Anterior cingulate cortex (tissue), 58 donors: Measurements from ENCODE around the gene LBHD1.
"Not testable (repeated sequence)": the region's sequence is repeated elsewhere in the genome, so short reads cannot be mapped to it uniquely, and the experiment has no call there.

Experiments used
- DNase-seq, 58 donors: peaks; one replicate each; lab custom pipeline; 2025; lab: John Stamatoyannopoulos, UW

LBHD1 gene

GRCh38 chr11:62671608-62672389 lies at the start of gene LBHD1, which contains the start of gene UQCC3:
Gene LBHD1 (minus strand): TSS chr11:62672267. CDS start chr11:62670031, 2,236 bp downstream.
Gene UQCC3 (plus strand): TSS chr11:62671673. CDS start chr11:62671746, 73 bp downstream.
- peak in 57 of 58 donors; percentile 37 to 89 (median 77) for DNase-seq

GRCh38 chr11:62719302-62719978 lies 47.4 kb upstream of the LBHD1 start:
- no peak for DNase-seq

GRCh38 chr11:62716816-62717215 lies 44.7 kb upstream of the LBHD1 start:
- DNase-seq, result peak in 1 of 58 donors; percentile 12

- DNase-seq, result no peak
Measured at GRCh38 chr11:62716206-62716605, 44.1 kb upstream of the LBHD1 start.

- DNase-seq, result no peak
Measured at GRCh38 chr11:62715150-62716130, 43.4 kb upstream of the LBHD1 start.

GRCh38 chr11:62713343-62713742 lies 41.3 kb upstream of the LBHD1 start:
- no peak for DNase-seq

- no peak for DNase-seq
Measured at GRCh38 chr11:62712861-62713260, 40.8 kb upstream of the LBHD1 start.

GRCh38 chr11:62712276-62712812 lies 40.3 kb upstream of the LBHD1 start:
- no peak for DNase-seq

- peak in 3 of 58 donors; percentile 34 to 74 (median 57) for DNase-seq
Measured at GRCh38 chr11:62710001-62710345, 37.9 kb upstream of the LBHD1 start.

- DNase-seq, result peak; percentile 71 to 98 (median 94)
Measured at GRCh38 chr11:62709247-62710000, 37.4 kb upstream of the LBHD1 start.

GRCh38 chr11:62708793-62709192 lies 36.7 kb upstream of the LBHD1 start:
- peak in 8 of 58 donors; percentile 37 to 54 (median 50) for DNase-seq

GRCh38 chr11:62708392-62708791 lies 36.3 kb upstream of the LBHD1 start:
- peak in 7 of 58 donors; percentile 7 to 45 (median 22) for DNase-seq

- DNase-seq, result peak; percentile 26 to 97 (median 84)
Measured at GRCh38 chr11:62707277-62707861, 35.3 kb upstream of the LBHD1 start, which contains the start of the genes BSCL2 and GNG3. Gene BSCL2 (minus strand): TSS chr11:62707424. CDS start chr11:62707195, 229 bp downstream. Gene GNG3 (plus strand): TSS chr11:62707676. CDS start chr11:62708296, 620 bp downstream.

- DNase-seq, result peak in 1 of 58 donors; percentile 35
Measured at GRCh38 chr11:62706850-62707247, 34.8 kb upstream of the LBHD1 start.

- DNase-seq, result peak; percentile 51 to 98 (median 92)
Measured at GRCh38 chr11:62705880-62706849, 34.1 kb upstream of the LBHD1 start.

- no peak for DNase-seq
Measured at GRCh38 chr11:62705413-62705812, 33.3 kb upstream of the LBHD1 start.

- not testable (repeated sequence) for DNase-seq
Measured at GRCh38 chr11:62703921-62704320, 31.9 kb upstream of the LBHD1 start.

GRCh38 chr11:62702246-62702645 lies 30.2 kb upstream of the LBHD1 start:
- DNase-seq, result no peak
